GM19035 (cell line): ENCODE measurements around the gene MMP14.
A peak's percentile ranks its signal among the peaks of the same experiment; 100 is the strongest.
"Not testable (repeated sequence)": the region's sequence is repeated elsewhere in the genome, so short reads cannot be mapped to it uniquely, and the experiment has no call there.

Experiments used
- ATAC-seq: cut with Tn5 transposase; IDR thresholded peaks from one replicate; pipeline ENCODE4 v1.9.1; 2021; ENCODE audit not compliant: unreplicated experiment

The MMP14 gene

GRCh38 chr14:22841311-22841710 is 4.9 kb downstream of the MMP14 start:
- no peak for ATAC-seq

GRCh38 chr14:22841769-22842168 is 5.4 kb downstream of the MMP14 start:
- no peak for ATAC-seq

GRCh38 chr14:22842211-22843122 is 6.1 kb downstream of the MMP14 start:
- no peak for ATAC-seq

- ATAC-seq = no peak
Measured at GRCh38 chr14:22843123-22843925, 6.9 kb downstream of the MMP14 start.

GRCh38 chr14:22844221-22845102 is 8.1 kb downstream of the MMP14 start:
- ATAC-seq = no peak

- no peak for ATAC-seq
Measured at GRCh38 chr14:22845103-22845394, 8.7 kb downstream of the MMP14 start.

- ATAC-seq = no peak
Measured at GRCh38 chr14:22845821-22846625, 9.6 kb downstream of the MMP14 start.

GRCh38 chr14:22846811-22847307 is 10.5 kb downstream of the MMP14 start:
- ATAC-seq = no peak

GRCh38 chr14:22847661-22848341 is 11.4 kb downstream of the MMP14 start:
- no peak for ATAC-seq

- no peak for ATAC-seq
Measured at GRCh38 chr14:22848351-22849164, 12.2 kb downstream of the MMP14 start.

GRCh38 chr14:22849212-22849819 is 12.9 kb downstream of the MMP14 start:
- no peak for ATAC-seq

GRCh38 chr14:22850944-22851764 is 14.8 kb downstream of the MMP14 start:
- ATAC-seq = no peak

- not testable (repeated sequence) for ATAC-seq
Measured at GRCh38 chr14:22852178-22852577, 15.8 kb downstream of the MMP14 start.

- no peak for ATAC-seq
Measured at GRCh38 chr14:22852599-22852939, 16.2 kb downstream of the MMP14 start.

GRCh38 chr14:22852940-22853767 is 16.8 kb downstream of the MMP14 start:
- ATAC-seq = peak; percentile 80

GRCh38 chr14:22854296-22854695 is 17.9 kb downstream of the MMP14 start:
- not testable (repeated sequence) for ATAC-seq
